BJ (cell line): ENCODE measurements around the gene SOWAHB. TPM values are rescaled to one million over a fixed set of nuclear protein-coding genes. Genes with fewer than 3 reads are reported as not detected.
"Not testable (repeated sequence)": the region's sequence is repeated elsewhere in the genome, so short reads cannot be mapped to it uniquely, and the experiment has no call there.

Experiments used
- CTCF ChIA-PET: fragments of 350-600 bp; formaldehyde crosslinking; extraction: SDS; loops from one replicate; lab custom pipeline; 2021; ENCODE audit warnings: antibody characterized with exemption, inconsistent platforms; lab: Yijun Ruan, JAX
- POLR2A ChIA-PET: fragments of 300-600 bp; sonication (Branson Sonifier 250); formaldehyde crosslinking; extraction: SDS; loops from one replicate; lab custom pipeline; 2021; ENCODE audit warnings: antibody characterized with exemption; lab: Charles Lee
- DNase-seq: peaks from one replicate; pipeline ENCODE4 v3.0.0-alpha.2; 2011; ENCODE audit warnings: low read depth
- H3K27me3 ChIP-seq: 2 replicates; pipeline ENCODE4 v1.6.0; 2011; ENCODE audit warnings: low read length; ENCODE audit not compliant: control insufficient read depth, insufficient read depth
- H3K36me3 ChIP-seq: 2 replicates; pipeline ENCODE4 v1.5.1; 2011; ENCODE audit warnings: low read length; ENCODE audit not compliant: control insufficient read depth, insufficient read depth
- H3K4me3 ChIP-seq: 2 replicates; pipeline ENCODE4 v1.5.1; 2011; ENCODE audit warnings: low read depth, mild to moderate bottlenecking, control low read depth, low read length
- polyA plus RNA-seq: library from polyadenylated mRNA; depleted of rRNA; stranded (reverse); fragments of >200 nt; gene quantifications from 2 replicates; pipeline ENCODE4 v1.2.3, GENCODE V29; 2011
- TF ChIP-seq, protein P1 (sequence below): IDR thresholded peaks from 2 replicates; pipeline ENCODE4 v1.5.1; 2011; ENCODE audit warnings: low read depth, mild to moderate bottlenecking, control low read depth, inconsistent platforms, low read length, moderate library complexity; ENCODE audit not compliant: insufficient read depth

The SOWAHB gene
- polyA plus RNA-seq, 1 experiment = 0.04 TPM

DNA sequence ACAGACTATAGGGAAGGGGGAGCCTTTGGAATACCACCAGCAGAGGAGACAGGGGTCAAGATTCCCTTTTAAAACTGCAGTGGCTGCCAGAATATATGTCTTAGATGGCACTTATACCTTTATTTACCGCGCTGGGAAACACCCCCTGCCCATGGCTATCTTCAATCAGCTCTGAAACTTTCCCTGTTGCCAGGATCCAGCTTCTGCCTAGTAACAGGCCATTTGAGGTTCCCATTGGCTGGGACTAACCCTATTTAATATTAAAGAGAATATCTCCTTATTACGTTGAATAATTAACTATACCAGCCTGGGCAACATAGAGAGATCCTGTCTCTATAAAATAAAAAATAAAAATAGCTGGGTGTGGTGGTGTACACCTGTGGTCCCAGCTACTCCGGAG, 23.8 kb downstream of the SOWAHB start:
- H3K4me3 ChIP-seq = no peak overlapping the region
- POLR2A ChIA-PET = no interaction called here
- no peak for DNase-seq
- CTCF ChIA-PET = interaction anchor here (1.1 to 1.3 kb wide), 2 partner anchors 11 to 12 kb away, joined by 3 to 4 read pairs; no protein-coding TSS in a partner anchor
- TF ChIP-seq, protein P1, sequence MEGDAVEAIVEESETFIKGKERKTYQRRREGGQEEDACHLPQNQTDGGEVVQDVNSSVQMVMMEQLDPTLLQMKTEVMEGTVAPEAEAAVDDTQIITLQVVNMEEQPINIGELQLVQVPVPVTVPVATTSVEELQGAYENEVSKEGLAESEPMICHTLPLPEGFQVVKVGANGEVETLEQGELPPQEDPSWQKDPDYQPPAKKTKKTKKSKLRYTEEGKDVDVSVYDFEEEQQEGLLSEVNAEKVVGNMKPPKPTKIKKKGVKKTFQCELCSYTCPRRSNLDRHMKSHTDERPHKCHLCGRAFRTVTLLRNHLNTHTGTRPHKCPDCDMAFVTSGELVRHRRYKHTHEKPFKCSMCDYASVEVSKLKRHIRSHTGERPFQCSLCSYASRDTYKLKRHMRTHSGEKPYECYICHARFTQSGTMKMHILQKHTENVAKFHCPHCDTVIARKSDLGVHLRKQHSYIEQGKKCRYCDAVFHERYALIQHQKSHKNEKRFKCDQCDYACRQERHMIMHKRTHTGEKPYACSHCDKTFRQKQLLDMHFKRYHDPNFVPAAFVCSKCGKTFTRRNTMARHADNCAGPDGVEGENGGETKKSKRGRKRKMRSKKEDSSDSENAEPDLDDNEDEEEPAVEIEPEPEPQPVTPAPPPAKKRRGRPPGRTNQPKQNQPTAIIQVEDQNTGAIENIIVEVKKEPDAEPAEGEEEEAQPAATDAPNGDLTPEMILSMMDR = no peak
- H3K36me3 ChIP-seq = no peaks in the 10 kb centered on the region
- H3K27me3 ChIP-seq = peaks cover 3% of the 10 kb centered on the region

DNA sequence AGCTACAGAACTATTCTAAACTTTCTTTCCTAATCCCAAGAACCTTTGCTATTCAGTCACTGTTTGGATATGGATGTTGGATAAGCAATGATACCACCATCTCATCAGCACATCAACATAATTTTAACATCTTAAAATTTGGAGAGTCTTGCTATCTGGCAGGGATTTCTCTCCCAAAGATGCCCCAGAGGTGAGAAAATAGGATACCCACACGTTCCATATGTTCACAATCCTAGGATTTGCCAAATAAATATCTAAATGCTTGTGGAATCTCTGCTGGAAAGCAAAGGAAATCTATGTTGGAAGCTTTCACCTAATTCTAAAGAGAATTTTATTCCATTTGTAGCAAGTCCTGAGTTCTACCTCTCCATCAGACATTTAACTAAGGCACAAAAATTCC, 24.4 kb downstream of the SOWAHB start:
- peaks cover 3% of the 10 kb centered on the region for H3K27me3 ChIP-seq
- ChIA-PET CTCF (interaction anchor here (1.3 kb wide), 1 partner anchor 11 kb away, joined by 3 read pairs; no protein-coding TSS in a partner anchor), POLR2A (no interaction called here)
- no peak for DNase-seq
- H3K4me3 ChIP-seq = no peak overlapping the region
- TF ChIP-seq, protein P1 = no peak
- no peaks in the 10 kb centered on the region for H3K36me3 ChIP-seq

DNA sequence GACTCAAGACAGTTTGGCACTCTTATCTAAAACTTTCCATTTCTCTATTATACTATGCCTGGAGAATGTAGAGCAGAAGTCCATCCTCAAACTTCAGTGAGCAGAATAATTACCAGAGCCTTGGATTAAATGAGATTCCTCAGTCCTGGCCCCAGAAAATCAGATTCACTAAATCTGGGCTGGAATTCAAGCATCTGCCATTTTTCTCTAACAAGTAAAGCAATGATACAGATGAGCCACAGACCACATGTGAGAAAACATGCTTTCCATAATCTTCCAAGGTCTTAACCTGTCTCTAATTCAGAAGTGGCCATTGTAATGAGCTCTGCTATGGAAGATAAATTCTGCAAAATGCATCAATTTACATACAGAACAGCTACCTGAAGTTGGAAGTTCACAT, 25.4 kb downstream of the SOWAHB start:
- H3K36me3 ChIP-seq = no peaks in the 10 kb centered on the region
- H3K27me3 ChIP-seq = peaks cover 3% of the 10 kb centered on the region
- H3K4me3 ChIP-seq = no peak overlapping the region
- CTCF ChIA-PET = no interaction called here
- POLR2A ChIA-PET = interaction anchor here (0.7 kb wide), 1 partner anchor 39 kb away, joined by 3 read pairs; no protein-coding TSS in a partner anchor
- no peak for DNase-seq
- TF ChIP-seq, protein P1 = no peak

DNA sequence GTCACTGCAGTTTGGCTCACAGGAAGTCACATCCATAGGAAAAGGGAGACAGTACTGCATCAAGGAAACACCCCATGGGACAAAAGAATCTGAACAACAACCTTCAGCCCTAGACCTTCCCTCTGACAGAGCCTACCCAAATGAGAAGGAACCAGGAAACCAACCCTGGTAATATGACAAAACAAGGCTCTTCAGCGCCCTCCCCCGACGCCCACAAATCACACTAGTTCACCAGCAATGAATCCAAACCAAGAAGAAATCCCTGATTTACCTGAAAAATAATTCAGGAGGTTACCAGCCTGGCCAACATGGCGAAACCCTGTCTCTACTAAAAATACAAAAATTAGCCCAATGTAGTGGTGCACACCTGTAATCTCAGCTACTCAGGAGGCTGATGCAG, 29.2 kb downstream of the SOWAHB start:
- H3K4me3 ChIP-seq, H3K27me3 ChIP-seq, DNase-seq, CTCF ChIA-PET, POLR2A ChIA-PET, H3K36me3 ChIP-seq: not testable (repeated sequence)

DNA sequence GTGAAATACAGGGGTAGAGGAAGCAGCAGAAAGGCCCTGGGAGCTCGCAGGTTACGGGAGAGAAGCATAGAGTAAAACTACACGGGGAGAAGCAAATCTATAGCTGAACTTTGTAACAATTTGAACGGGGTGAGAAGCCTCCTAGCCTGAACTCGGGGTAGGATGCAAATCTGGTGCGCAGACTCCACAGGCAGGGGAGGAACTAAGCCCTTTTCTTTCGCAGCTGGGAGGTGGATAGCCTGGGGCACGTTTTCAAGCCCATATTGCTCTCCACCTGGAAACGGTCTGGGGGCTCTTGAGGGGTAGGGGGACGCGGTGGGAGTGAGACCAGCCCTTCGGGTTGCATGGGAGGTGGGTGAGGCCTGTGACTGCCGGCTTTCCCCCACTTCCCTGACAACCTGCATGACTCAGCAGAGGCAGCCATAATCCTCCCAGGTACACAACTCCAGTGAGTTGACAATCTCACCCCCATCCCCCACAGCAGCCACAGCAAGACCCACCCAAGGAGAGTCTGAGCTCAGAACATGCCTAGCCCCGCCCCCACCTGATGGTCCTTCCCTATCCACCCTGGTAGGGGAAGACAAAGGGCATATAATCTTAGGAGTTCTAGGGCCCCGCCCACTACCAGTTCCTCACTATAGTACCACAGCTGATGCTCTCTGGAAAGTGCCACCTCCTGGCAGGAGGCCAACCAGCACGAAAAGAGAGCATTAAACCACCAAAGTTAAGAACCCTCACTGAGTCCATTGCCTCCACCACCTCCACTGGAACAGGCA, 29.9 kb downstream of the SOWAHB start:
- ChIA-PET CTCF (interaction anchor here (1.0 to 1.2 kb wide), 2 partner anchors 50 to 84 kb away, joined by 3 read pairs; no protein-coding TSS in a partner anchor), POLR2A (no interaction called here)
- no peaks in the 10 kb centered on the region for H3K36me3 ChIP-seq
- no peaks in the 10 kb centered on the region for H3K27me3 ChIP-seq
- no peak overlapping the region for H3K4me3 ChIP-seq
- no peak for DNase-seq
- TF ChIP-seq, protein P1 = no peak
